ENCODE results near the gene IZUMO1R.

Gene IZUMO1R

DNA sequence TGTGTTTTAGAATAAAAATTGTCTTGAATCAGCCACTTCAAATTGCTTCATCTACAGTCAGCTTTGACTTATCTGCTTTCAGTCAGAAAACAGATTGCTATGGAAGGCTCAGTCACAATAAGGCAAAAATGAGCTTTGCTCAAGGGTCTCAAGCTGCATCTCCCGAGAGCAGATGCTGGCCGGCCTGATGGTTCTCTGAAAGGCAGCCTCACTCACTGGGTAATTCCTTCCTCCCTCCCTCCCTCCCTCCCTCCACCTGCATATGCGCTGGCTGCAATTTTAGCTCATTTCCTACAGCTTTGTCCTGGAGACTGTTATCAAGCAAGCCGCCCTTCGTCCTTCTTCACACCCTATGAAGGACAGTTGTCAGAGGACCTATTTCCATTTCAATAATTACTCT lies 1.6 kb upstream of the IZUMO1R start:
- Histone ChIP-seq H3K9me3 (ENCODE audit: control insufficient read depth, low read length) (no peaks in the 10 kb centered on the region), H3K36me3 (ENCODE audit: control insufficient read depth, insufficient read depth, low read length, severe bottlenecking) (no peaks in the 10 kb centered on the region), H3K4me1 (ENCODE audit: control insufficient read depth, insufficient read depth, low read length) (peaks cover 7% of the 10 kb centered on the region), H3K27me3 (replicated peaks; ENCODE audit: control insufficient read depth, insufficient read depth, low read length) (no peaks in the 10 kb centered on the region), H3K4me3 (ENCODE audit: low read length) (no peak overlapping the region), H3K9ac (ENCODE audit: low read length) (no peak overlapping the region)
- DNase-seq (ENCODE audit: low read depth), result no peak

DNA sequence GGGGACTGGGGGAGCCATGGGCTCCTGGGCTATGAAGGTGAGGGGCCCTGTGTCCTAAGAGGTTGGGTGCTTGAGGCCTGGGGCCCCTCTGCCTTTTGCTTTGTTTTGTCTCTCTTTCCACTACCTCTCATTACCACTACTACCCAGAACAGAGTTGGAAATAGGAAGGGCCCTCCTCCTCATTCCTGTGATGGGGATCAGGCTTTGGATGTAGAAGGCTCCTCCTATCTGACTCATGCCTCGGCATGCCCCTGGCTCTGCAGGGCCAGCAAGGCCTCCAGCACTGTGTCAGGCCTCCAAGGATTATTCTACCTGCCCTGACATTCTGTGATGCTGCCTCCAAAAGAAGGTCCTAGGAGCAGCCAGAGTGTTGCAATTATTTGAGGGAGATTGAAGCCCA lies 766 bp downstream of the IZUMO1R start:
- H3K9me3 ChIP-seq (ENCODE audit: control insufficient read depth, low read length), result no peaks in the 10 kb centered on the region
- no peak overlapping the region for H3K9ac ChIP-seq (ENCODE audit: low read length)
- no peak overlapping the region for H3K4me3 ChIP-seq (ENCODE audit: low read length)
- H3K27me3 ChIP-seq (replicated peaks; ENCODE audit: control insufficient read depth, insufficient read depth, low read length), result no peaks in the 10 kb centered on the region
- peak; percentile 34 for DNase-seq (ENCODE audit: low read depth)
- H3K36me3 ChIP-seq (ENCODE audit: control insufficient read depth, insufficient read depth, low read length, severe bottlenecking), result no peaks in the 10 kb centered on the region
- peaks cover 7% of the 10 kb centered on the region for H3K4me1 ChIP-seq (ENCODE audit: control insufficient read depth, insufficient read depth, low read length)

DNA sequence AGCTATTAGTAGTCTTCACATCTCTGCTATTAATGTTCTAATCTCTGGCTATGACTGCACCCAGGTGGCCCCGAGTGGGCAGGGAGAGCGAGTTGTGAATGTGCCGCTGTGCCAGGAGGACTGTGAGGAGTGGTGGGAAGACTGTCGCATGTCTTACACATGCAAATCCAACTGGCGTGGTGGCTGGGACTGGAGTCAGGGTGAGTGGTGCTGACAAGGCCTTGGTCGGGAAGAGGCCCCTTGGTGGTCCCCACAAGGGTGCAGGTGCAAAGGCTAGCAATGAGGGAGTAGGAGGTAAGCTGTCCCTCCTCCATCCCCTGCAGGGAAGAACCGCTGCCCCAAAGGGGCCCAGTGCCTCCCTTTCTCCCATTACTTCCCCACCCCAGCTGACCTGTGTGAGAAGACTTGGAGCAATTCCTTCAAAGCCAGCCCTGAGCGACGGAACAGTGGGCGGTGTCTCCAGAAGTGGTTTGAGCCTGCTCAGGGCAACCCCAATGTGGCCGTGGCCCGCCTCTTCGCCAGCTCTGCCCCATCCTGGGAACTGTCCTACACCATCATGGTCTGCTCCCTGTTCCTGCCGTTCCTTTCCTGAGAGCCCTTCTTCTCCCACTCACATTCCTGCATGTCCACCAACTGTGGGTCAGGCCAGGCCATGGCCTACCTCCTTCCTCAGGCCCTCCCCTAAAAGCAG lies 2.9 kb downstream of the IZUMO1R start:
- Histone ChIP-seq H3K9me3 (ENCODE audit: control insufficient read depth, low read length) (no peaks in the 10 kb centered on the region), H3K4me1 (ENCODE audit: control insufficient read depth, insufficient read depth, low read length) (peaks cover 7% of the 10 kb centered on the region), H3K27me3 (replicated peaks; ENCODE audit: control insufficient read depth, insufficient read depth, low read length) (no peaks in the 10 kb centered on the region), H3K4me3 (ENCODE audit: low read length) (no peak overlapping the region), H3K9ac (ENCODE audit: low read length) (no peak overlapping the region), H3K36me3 (ENCODE audit: control insufficient read depth, insufficient read depth, low read length, severe bottlenecking) (no peaks in the 10 kb centered on the region)
- DNase-seq (ENCODE audit: low read depth), result no peak

DNA sequence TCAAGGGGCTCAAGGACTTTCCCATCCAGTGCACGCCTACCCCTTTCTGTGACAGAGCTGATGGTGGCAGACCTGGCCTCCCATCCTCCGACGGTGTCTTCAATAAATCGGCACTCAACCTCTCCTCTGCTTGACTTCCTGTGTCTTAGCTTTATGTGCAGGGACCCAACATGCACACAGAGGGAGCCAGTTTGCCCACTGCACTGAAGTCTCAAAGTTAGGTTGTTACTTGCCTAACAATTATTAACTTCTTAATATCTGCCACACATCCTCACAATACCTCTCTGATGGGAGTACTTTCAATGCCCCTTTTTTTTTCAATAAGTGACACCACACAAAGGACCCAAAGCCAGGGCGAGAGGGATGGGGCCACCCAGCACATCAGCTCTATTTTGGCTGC lies 3.6 kb downstream of the IZUMO1R start:
- Histone ChIP-seq H3K9me3 (ENCODE audit: control insufficient read depth, low read length) (no peaks in the 10 kb centered on the region), H3K9ac (ENCODE audit: low read length) (no peak overlapping the region), H3K36me3 (ENCODE audit: control insufficient read depth, insufficient read depth, low read length, severe bottlenecking) (no peaks in the 10 kb centered on the region), H3K4me3 (ENCODE audit: low read length) (no peak overlapping the region), H3K4me1 (ENCODE audit: control insufficient read depth, insufficient read depth, low read length) (peaks cover 7% of the 10 kb centered on the region), H3K27me3 (replicated peaks; ENCODE audit: control insufficient read depth, insufficient read depth, low read length) (peaks cover 6% of the 10 kb centered on the region)
- DNase-seq (ENCODE audit: low read depth), result no peak

DNA sequence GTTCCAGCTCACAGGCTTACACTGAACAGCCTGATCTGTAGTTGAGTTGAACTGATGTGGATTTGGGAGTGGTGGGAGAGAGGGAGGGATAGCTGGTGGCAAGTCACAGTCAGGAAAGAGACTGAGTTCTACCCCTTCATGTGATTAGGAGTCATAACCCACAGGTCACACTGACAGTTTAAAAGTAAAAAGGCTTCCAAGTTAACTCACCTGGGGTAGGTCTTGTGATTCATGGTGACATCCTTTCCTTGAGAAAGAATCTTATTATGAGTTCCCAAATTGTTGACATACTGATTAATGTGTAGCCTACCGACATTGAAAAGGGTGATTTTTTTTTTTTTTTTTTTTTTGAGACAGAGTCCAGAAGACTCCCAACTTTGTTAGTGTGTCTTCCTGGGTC lies 5.4 kb downstream of the IZUMO1R start:
- H3K27me3 ChIP-seq (replicated peaks; ENCODE audit: control insufficient read depth, insufficient read depth, low read length), result peaks cover 10% of the 10 kb centered on the region
- H3K4me1 ChIP-seq (ENCODE audit: control insufficient read depth, insufficient read depth, low read length), result peaks cover under 1% of the 10 kb centered on the region
- H3K9ac ChIP-seq (ENCODE audit: low read length), result no peak overlapping the region
- H3K36me3 ChIP-seq (ENCODE audit: control insufficient read depth, insufficient read depth, low read length, severe bottlenecking), result no peaks in the 10 kb centered on the region
- H3K9me3 ChIP-seq (ENCODE audit: control insufficient read depth, low read length), result no peaks in the 10 kb centered on the region
- no peak overlapping the region for H3K4me3 ChIP-seq (ENCODE audit: low read length)
- no peak for DNase-seq (ENCODE audit: low read depth)

DNA sequence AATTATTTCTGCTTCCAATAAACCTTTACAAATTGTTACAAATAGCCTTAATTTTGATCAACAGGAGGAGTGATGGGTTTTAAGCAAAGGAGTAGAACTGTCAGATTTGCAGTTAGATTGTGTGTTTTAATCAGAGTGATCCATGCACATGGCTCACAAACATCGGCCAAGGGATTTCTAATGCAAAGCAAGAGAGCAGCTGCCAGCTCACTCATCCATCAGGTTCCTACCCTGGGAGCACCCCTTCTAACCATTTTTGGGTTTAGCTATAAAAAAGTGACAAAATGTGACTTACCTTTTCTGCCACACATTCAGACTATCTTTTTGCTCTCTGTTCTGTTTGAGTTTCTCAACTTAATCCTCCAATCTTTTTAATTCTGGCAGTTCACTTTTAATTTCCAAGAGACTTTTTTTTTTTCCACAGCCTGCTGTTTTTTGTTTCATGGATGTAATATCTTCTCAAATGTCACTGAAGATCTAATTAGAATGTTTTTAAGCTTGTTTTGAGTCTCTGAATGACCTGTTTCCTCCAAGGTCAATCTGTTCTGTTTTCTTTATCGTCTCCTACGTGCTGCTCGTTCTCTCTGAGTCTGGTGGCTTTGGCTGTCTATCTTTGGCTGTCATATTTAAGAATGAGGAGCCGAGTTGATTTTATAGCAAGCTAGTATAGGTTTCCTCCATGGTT lies 6.0 kb downstream of the IZUMO1R start:
- Histone ChIP-seq H3K27me3 (replicated peaks; ENCODE audit: control insufficient read depth, insufficient read depth, low read length) (peaks cover 10% of the 10 kb centered on the region), H3K9ac (ENCODE audit: low read length) (no peak overlapping the region), H3K9me3 (ENCODE audit: control insufficient read depth, low read length) (no peaks in the 10 kb centered on the region), H3K36me3 (ENCODE audit: control insufficient read depth, insufficient read depth, low read length, severe bottlenecking) (no peaks in the 10 kb centered on the region), H3K4me3 (ENCODE audit: low read length) (no peak overlapping the region), H3K4me1 (ENCODE audit: control insufficient read depth, insufficient read depth, low read length) (no peaks in the 10 kb centered on the region)
- no peak for DNase-seq (ENCODE audit: low read depth)

DNA sequence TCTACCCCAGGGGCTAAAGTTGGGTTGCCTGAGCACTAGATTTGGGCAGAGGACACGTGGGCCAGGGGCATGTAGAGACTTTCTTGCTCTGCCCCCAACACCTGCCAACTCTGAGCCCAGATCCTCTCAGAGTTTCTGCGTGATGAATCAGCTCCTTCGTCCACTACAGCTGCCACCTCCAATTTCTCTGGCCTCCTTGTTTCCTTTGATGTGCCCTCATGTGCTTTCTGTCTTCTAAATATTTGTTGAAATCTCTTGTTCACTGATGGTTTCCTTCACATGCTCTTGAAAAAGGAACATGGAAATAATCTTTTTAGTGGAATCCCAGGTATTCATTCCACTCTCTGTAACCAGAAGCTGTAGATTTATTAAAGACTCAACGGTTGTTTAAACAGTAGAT lies 8.0 kb downstream of the IZUMO1R start:
- H3K4me1 ChIP-seq (ENCODE audit: control insufficient read depth, insufficient read depth, low read length), result no peaks in the 10 kb centered on the region
- DNase-seq (ENCODE audit: low read depth), result no peak
- H3K36me3 ChIP-seq (ENCODE audit: control insufficient read depth, insufficient read depth, low read length, severe bottlenecking), result no peaks in the 10 kb centered on the region
- no peak overlapping the region for H3K9ac ChIP-seq (ENCODE audit: low read length)
- peaks cover 10% of the 10 kb centered on the region for H3K27me3 ChIP-seq (replicated peaks; ENCODE audit: control insufficient read depth, insufficient read depth, low read length)
- H3K4me3 ChIP-seq (ENCODE audit: low read length), result no peak overlapping the region
- H3K9me3 ChIP-seq (ENCODE audit: control insufficient read depth, low read length), result no peaks in the 10 kb centered on the region

DNA sequence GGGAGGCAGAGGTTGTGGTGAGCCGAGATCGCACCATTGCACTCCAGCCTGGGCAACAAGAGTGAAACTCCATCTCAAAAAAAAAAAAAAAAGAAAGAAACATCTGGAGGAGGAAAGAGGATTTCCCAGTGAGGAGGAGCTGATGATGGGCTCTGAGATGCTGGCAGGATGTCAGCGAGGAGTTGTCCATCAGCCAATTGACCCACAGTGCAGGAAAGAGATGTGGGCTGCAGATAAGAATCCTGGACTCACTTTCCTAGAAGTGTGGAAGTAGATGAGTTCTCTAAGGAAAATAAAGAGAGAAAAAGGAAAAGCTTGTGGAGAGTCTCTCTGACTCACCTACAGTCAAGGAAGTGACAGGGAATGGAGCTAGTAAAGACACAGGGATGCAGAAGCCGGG lies 9.7 kb downstream of the IZUMO1R start:
- Histone ChIP-seq H3K27me3 (replicated peaks; ENCODE audit: control insufficient read depth, insufficient read depth, low read length) (peaks cover 10% of the 10 kb centered on the region), H3K9me3 (ENCODE audit: control insufficient read depth, low read length) (no peaks in the 10 kb centered on the region), H3K9ac (ENCODE audit: low read length) (no peak overlapping the region), H3K4me3 (ENCODE audit: low read length) (no peak overlapping the region), H3K4me1 (ENCODE audit: control insufficient read depth, insufficient read depth, low read length) (no peaks in the 10 kb centered on the region), H3K36me3 (ENCODE audit: control insufficient read depth, insufficient read depth, low read length, severe bottlenecking) (no peaks in the 10 kb centered on the region)
- no peak for DNase-seq (ENCODE audit: low read depth)

DNA sequence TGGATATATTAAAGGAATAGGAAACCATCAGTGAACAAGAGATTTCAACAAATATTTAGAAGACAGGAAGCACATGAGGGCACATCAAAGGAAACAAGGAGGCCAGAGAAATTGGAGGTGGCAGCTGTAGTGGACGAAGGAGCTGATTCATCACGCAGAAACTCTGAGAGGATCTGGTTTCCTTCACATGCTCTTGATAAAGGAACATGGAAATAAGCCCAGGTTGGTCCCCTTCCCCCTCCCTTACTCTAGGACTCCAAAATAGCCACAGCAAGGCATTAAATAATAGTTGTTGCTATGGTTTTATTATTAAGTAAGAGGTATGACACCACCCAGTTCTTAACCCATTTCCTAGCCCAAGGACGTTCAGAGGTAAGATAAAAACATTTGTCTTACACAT lies 11.3 kb downstream of the IZUMO1R start:
- DNase-seq (ENCODE audit: low read depth), result peak; percentile 74
- Histone ChIP-seq H3K4me3 (ENCODE audit: low read length) (no peak overlapping the region), H3K36me3 (ENCODE audit: control insufficient read depth, insufficient read depth, low read length, severe bottlenecking) (no peaks in the 10 kb centered on the region), H3K4me1 (ENCODE audit: control insufficient read depth, insufficient read depth, low read length) (no peaks in the 10 kb centered on the region), H3K9me3 (ENCODE audit: control insufficient read depth, low read length) (no peaks in the 10 kb centered on the region), H3K27me3 (replicated peaks; ENCODE audit: control insufficient read depth, insufficient read depth, low read length) (peaks cover 10% of the 10 kb centered on the region), H3K9ac (ENCODE audit: low read length) (no peak overlapping the region)

DNA sequence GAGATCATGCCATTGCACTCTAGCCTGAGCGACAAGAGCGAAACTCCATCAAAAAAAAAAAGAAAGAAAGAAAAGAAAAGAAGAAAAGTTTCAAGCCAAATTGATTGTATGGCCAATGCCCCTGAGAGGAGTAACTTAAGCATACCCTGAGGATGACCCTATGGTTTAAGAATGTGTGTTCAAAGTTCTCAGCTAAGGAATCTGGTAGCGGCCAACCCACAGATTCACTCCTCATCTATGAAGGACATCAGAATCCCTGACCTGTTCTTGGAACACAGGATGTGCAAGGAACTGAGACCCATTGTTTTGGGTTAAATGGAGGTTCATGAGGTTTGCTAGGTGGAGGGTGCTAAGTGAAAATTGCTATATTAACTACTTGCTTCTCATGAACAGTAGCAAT lies 18.1 kb downstream of the IZUMO1R start:
- Histone ChIP-seq H3K9me3 (ENCODE audit: control insufficient read depth, low read length) (no peaks in the 10 kb centered on the region), H3K4me1 (ENCODE audit: control insufficient read depth, insufficient read depth, low read length) (no peaks in the 10 kb centered on the region), H3K36me3 (ENCODE audit: control insufficient read depth, insufficient read depth, low read length, severe bottlenecking) (no peaks in the 10 kb centered on the region), H3K4me3 (ENCODE audit: low read length) (no peak overlapping the region), H3K9ac (ENCODE audit: low read length) (no peak overlapping the region), H3K27me3 (replicated peaks; ENCODE audit: control insufficient read depth, insufficient read depth, low read length) (no peaks in the 10 kb centered on the region)
- no peak for DNase-seq (ENCODE audit: low read depth)

DNA sequence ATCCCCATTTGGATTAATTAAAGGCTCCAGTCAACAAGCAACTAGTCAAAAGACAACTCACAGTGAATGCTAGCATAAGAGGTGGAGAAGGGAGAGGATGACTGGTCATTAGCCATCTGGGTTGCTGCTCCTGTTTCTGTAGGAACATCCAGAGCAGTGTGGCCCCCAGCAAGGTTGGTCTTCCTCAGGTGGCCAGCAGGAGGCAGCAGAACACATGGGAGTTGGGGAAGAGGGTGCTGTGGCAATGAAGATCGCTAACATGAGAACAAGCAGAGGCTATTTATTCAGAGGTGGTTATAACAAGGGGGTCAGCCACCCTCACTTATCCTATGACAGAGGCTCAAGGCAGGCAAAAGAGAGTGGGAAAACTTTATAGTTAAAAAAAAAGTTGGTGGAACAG lies 21.3 kb downstream of the IZUMO1R start:
- no peaks in the 10 kb centered on the region for H3K36me3 ChIP-seq (ENCODE audit: control insufficient read depth, insufficient read depth, low read length, severe bottlenecking)
- DNase-seq (ENCODE audit: low read depth), result no peak

DNA sequence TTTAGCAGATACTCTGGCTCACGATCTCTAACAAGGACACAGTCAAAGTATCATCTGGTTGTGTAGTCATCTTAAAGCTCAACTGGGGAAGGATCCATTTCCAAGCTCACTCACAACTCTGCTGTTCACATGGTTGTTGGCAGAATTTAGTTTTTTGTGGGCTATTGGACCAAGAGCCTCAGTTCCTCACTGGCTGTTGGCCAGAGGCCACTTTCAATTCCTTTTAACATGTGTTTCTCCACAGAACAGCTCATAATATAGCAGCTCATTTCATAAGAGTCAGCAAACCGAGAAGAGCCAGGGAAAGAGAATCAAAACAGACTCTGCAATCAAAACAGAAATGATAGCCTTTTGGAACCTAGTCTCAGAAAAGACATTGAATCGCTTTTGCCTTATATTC lies 22.6 kb downstream of the IZUMO1R start:
- peaks cover 6% of the 10 kb centered on the region for H3K27me3 ChIP-seq (replicated peaks; ENCODE audit: control insufficient read depth, insufficient read depth, low read length)
- no peak overlapping the region for H3K4me3 ChIP-seq (ENCODE audit: low read length)
- H3K9ac ChIP-seq (ENCODE audit: low read length), result no peak overlapping the region
- H3K9me3 ChIP-seq (ENCODE audit: control insufficient read depth, low read length), result no peaks in the 10 kb centered on the region
- no peak for DNase-seq (ENCODE audit: low read depth)
- H3K4me1 ChIP-seq (ENCODE audit: control insufficient read depth, insufficient read depth, low read length), result no peaks in the 10 kb centered on the region
- H3K36me3 ChIP-seq (ENCODE audit: control insufficient read depth, insufficient read depth, low read length, severe bottlenecking), result no peaks in the 10 kb centered on the region

More for the DNA sequence above, 21.3 kb downstream of the IZUMO1R start:
- no peak overlapping the region for H3K4me3 ChIP-seq (ENCODE audit: low read length)
- peaks cover 6% of the 10 kb centered on the region for H3K27me3 ChIP-seq (replicated peaks; ENCODE audit: control insufficient read depth, insufficient read depth, low read length)
- no peaks in the 10 kb centered on the region for H3K9me3 ChIP-seq (ENCODE audit: control insufficient read depth, low read length)
- H3K9ac ChIP-seq (ENCODE audit: low read length), result no peak overlapping the region
- no peaks in the 10 kb centered on the region for H3K4me1 ChIP-seq (ENCODE audit: control insufficient read depth, insufficient read depth, low read length)
